Right ventricle myocardium superior (tissue), 1 donor: ENCODE results near the gene PCDHGC4. TPM values are rescaled to one million over a fixed set of nuclear protein-coding genes. Genes with fewer than 3 reads are reported as not detected.
A peak's percentile ranks its signal among the peaks of the same experiment; 100 is the strongest.

Experiments
- ATAC-seq: fragments of 200-7000 bp; cut with Tn5 transposase; one replicate; pipeline ENCODE4 v1.9.1; 2020; ENCODE audit warnings: mild to moderate bottlenecking; ENCODE audit not compliant: poor library complexity
- DNase-seq: peaks from one replicate; pipeline ENCODE4 v3.0.0-alpha.2; 2020
- intact Hi-C: fragments of 100-400 bp; cut with DNase I; formaldehyde crosslinking; loops from one replicate; pipeline ENCODE4 v1.11.2; 2022
- long read RNA-seq: library from polyadenylated mRNA; unstranded; transcript quantifications from one replicate; pipeline ENCODE4 v2.0.0, GENCODE V29; 2021
- total RNA-seq: library from RNA; stranded (reverse); fragmentation: NEBNext Ultra II Directional; extraction: Animal tissue kit (Norgen Biotek cat#: 25700); gene quantifications from one replicate; pipeline ENCODE4 v1.2.1, GENCODE V29; 2021
- donor health status: DM: no; HTN: yes; CAD: no; lungs with severe emphysema.

Gene PCDHGC4
- 3.0 TPM for total RNA-seq
- long read RNA-seq, result 0 reads

DNA sequence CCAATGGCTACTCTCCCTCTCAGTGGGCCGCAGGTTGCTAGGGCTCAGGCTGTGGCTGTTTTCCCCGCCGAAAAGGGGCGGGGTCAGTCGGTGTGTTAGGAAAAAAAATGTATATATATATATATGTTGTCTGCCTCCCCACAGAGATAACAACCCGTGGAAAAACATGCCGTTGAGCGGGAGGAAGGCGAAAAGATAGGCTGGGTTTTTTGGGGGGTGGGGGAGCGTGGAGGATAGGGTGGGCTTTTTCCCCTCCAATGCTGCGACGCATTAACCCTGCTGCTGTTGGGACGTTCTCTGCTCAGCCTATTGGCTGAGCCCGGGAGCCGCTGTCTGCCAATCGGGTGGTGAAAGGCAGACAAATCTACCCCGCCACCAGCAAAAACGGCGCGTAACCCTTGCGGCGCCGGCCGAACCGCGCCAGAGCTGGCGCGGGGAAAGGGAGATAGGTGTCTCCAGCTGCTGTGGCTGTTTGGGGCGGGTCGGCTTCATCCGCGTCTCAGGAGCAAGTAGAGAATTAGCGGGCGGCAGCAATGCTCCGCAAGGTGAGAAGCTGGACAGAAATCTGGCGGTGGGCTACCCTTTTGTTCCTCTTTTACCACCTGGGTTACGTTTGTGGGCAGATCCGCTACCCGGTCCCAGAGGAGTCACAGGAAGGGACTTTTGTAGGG is at the start of gene PCDHGC4:
Gene PCDHGC4, plus strand, starts transcription at position 390 of the 671 bp plus-strand sequence. Its CDS starts 144 bp downstream, at position 534.
- no peak for DNase-seq
- peak; percentile 35 for ATAC-seq
- intact Hi-C loops, result no loop called here

DNA sequence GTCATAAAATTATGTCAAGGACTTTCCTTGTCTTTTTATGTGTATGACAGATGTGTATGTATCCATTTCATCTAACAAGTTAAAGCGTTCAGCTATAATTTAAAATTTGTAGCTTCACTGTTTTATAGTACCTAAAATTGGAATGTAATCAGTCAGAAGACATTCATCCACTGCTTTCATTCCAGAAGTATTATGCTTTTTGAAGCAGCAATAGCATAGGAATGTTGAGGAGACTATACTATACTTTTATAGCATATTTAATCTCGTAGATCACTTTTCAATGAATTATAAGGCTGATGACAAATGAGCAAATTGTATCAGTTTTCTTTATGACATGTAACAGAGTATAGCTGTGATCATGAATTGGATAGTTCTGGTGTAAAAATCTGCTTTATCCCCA is 47.6 kb upstream of the PCDHGC4 start:
- intact Hi-C loops, result no loop called here
- ATAC-seq (no peak), DNase-seq (no peak)

DNA sequence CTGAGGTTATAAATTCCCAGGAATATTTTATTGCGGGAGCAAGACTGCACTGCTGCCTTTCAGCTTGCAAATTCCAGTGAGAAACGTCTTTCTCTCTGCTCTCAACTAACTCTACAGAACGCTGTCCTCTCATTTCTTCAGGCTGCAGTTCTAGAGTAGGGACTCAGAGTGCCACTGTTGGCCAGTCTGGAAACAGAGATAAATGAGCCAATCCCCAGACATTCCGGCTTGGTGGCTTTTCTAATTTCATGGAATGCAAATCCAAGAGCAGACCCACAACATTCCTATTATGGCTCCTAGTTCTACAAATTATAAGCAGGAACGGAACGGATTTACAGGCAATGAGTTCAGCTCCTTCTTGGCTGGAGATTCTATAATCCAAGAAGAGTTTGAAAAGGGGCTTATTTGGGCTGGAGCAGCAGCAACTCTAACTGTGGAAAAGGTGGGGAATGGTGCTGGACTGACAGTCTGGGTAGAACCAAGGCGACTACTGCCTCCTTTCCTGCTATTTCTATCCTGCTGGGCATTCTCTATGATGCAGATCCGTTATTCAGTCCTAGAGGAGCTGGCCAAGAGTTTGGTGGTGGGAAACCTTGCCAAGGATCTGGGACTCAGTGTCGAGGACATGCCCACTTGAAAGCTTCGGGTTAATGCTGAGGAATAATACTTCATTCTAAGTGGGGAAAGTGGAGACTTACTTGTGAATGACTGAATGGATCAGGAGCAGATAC is 45.3 kb upstream of the PCDHGC4 start:
- ATAC-seq, result peak; percentile 50
- no peak for DNase-seq
- intact Hi-C loops, result no loop called here

DNA sequence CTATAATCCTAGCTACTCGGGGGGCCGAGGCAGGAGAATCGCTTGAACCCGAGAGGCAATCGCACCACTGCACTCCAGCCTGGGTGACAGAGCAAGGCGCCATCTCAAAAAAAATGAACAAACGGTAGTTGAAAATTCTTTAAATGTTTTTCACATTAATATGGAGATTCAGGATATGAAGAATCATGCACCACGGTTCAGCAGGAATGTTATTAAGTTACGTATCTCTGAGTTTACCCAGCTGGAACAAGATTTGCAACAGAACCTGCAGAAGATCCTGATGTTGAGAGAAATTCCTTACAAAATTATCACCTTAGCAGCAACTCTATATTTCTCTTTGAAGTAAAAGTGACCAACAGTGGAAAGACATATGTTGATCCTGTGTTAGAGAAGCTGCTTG is 44.5 kb upstream of the PCDHGC4 start:
- ATAC-seq, result no peak
- intact Hi-C loops, result no loop called here
- no peak for DNase-seq

DNA sequence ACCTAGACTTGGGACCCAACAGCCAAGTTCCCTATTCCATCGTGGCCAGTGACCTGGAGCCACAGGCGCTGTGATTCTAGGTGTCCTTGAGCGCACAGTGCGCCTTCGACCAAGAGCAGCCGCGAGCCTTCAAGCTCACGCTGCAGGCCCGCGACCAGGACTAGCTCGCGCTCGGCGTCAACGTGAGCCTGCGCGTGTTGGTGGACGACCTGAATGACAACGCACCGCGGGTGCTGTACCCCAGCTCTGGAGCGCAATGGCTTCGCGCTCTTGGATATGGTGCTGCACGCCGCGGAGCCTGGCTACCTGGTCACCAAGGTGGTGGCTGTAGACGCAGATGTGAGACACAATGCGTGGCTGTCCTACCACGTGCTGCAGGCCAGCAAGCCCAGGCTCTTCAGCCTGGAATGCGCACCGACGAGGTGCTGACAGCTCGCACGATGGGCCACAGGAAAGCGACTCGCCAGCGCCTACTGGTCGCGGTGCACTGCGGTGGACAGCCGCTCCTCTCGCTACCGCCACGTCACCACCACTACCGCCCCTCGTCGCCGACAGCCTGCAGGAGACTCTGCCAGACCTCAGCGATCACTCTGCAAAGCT is 43.2 kb upstream of the PCDHGC4 start:
- ATAC-seq (peak; percentile 88), DNase-seq (peak; percentile 63)
- intact Hi-C loops, result no loop called here

DNA sequence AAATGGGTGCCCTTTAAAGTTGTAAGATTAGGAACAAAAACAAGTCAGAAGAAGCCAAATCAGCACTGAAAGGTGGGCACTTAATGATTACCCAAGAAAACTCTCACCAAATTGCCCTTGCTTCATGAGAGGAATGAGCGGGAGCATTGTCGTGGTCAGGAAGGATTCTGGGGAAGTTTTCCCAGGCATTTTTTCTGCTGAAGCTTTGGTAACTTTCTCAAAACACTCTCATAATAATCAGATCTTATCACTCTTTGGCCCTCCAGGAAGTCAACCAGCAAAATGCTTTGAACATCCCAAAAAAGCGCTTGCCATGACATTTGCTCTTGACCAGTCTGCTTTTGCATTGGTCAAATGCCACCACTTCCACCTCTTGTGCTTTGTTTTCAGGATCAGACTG is 19.5 kb upstream of the PCDHGC4 start:
- intact Hi-C loops, result no loop called here

DNA sequence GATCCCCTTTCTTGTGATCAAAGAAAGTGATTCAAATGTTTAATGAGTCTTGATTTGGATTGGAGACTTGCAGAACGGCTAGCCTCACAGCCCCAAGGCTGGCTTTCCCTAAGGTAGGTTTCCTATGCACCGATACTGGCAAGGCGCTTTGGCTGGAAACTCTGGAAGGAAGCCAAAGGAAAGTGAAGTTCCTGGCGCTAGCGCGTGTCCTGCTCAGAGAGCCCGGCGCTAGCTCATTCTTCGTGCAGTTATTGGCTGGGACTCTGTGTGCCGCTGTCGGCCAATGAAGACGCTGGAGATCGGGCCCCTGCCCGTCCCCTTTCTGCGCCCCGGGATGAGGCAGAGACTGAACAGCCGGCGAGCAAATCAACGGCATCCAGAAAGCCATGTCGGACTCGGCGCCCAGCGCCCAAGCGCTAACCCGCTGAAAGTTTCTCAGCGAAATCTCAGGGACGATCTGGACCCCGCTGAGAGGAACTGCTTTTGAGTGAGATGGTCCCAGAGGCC is 9.2 kb upstream of the PCDHGC4 start, which contains the start of gene PCDHGC3:
Gene PCDHGC3, plus strand, starts transcription at position 342 of the 507 bp plus-strand sequence. Its CDS starts 151 bp downstream, at position 493.
- intact Hi-C loops, result loop anchor here (2.0 kb wide), 1 partner anchor 37 kb away; no protein-coding TSS in a partner anchor
- peak; percentile 98 for ATAC-seq
- peak; percentile 95 for DNase-seq

More for the DNA sequence above, 19.5 kb upstream of the PCDHGC4 start:
- no peak for DNase-seq
- no peak for ATAC-seq

DNA sequence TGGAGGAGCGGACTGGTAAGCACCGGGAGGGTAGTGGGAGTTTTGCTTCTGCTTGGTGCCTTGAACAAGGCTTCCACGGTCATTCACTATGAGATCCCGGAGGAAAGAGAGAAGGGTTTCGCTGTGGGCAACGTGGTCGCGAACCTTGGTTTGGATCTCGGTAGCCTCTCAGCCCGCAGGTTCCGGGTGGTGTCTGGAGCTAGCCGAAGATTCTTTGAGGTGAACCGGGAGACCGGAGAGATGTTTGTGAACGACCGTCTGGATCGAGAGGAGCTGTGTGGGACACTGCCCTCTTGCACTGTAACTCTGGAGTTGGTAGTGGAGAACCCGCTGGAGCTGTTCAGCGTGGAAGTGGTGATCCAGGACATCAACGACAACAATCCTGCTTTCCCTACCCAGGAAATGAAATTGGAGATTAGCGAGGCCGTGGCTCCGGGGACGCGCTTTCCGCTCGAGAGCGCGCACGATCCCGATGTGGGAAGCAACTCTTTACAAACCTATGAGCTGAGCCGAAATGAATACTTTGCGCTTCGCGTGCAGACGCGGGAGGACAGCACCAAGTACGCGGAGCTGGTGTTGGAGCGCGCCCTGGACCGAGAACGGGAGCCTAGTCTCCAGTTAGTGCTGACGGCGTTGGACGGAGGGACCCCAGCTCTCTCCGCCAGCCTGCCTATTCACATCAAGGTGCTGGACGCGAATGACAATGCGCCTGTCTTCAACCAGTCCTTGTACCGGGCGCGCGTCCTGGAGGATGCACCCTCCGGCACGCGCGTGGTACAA is 8.5 kb upstream of the PCDHGC4 start:
- DNase-seq (peak; percentile 80), ATAC-seq (peak; percentile 69)
- intact Hi-C loops, result loop anchor here (2.0 kb wide), 1 partner anchor 36 kb away; no protein-coding TSS in a partner anchor

DNA sequence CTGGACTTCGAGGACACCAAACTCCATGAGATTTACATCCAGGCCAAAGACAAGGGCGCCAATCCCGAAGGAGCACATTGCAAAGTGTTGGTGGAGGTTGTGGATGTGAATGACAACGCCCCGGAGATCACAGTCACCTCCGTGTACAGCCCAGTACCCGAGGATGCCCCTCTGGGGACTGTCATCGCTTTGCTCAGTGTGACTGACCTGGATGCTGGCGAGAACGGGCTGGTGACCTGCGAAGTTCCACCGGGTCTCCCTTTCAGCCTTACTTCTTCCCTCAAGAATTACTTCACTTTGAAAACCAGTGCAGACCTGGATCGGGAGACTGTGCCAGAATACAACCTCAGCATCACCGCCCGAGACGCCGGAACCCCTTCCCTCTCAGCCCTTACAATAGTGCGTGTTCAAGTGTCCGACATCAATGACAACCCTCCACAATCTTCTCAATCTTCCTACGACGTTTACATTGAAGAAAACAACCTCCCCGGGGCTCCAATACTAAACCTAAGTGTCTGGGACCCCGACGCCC is 7.7 kb upstream of the PCDHGC4 start:
- intact Hi-C loops, result loop anchor here (2.0 kb wide), 1 partner anchor 36 kb away; no protein-coding TSS in a partner anchor
- ATAC-seq (no peak), DNase-seq (no peak)

DNA sequence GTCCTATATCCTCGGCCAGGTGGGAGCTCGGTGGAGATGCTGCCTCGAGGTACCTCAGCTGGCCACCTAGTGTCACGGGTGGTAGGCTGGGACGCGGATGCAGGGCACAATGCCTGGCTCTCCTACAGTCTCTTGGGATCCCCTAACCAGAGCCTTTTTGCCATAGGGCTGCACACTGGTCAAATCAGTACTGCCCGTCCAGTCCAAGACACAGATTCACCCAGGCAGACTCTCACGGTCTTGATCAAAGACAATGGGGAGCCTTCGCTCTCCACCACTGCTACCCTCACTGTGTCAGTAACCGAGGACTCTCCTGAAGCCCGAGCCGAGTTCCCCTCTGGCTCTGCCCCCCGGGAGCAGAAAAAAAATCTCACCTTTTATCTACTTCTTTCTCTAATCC is 7.0 kb upstream of the PCDHGC4 start:
- DNase-seq (no peak), ATAC-seq (no peak)
- intact Hi-C loops, result loop anchor here (2.0 kb wide), 1 partner anchor 35 kb away; no protein-coding TSS in a partner anchor

DNA sequence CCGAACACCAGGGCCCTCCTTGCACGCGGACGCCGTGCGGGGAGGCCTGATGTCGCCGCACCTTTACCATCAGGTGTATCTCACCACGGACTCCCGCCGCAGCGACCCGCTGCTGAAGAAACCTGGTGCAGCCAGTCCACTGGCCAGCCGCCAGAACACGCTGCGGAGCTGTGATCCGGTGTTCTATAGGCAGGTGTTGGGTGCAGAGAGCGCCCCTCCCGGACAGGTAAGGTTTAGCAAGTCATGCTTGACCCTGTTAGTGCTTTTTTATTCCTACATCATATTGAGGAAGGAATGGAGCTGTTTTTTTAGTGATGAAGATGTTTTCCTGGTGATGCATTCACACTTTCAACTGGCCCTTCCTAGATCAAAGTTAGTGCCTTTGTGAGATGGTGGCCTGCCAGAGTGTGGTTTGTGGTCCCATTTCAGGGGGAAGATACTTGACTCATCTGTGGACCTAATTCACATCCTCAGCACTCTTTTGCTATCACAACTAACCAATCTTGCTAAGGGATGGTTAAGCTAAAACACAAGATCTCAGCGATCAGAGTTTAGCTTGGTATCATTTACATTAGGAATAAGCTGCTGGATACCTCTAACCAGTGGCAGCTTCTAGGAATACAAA is 6.4 kb upstream of the PCDHGC4 start:
- intact Hi-C loops, result no loop called here
- no peak for ATAC-seq
- peak; percentile 62 for DNase-seq

DNA sequence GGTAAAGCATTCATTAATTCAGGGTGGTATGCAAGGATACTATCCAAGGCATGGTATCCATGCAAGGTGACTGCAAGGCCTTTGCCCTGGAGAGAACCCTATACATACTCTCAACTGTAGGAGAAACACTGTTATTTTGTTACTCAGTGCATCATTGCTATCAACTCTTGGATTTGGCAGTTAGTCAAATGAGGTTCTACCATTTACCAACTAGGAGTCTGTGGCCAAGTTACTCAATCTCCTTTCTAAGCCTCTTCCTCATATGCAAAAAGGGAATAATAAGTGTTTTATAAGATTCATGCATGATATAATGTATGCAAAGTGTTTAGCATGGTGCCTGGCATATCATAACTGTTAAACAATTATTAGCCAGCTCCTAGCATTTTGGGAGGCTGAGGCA is 5.1 kb upstream of the PCDHGC4 start:
- intact Hi-C loops, result no loop called here
- DNase-seq (no peak), ATAC-seq (no peak)

DNA sequence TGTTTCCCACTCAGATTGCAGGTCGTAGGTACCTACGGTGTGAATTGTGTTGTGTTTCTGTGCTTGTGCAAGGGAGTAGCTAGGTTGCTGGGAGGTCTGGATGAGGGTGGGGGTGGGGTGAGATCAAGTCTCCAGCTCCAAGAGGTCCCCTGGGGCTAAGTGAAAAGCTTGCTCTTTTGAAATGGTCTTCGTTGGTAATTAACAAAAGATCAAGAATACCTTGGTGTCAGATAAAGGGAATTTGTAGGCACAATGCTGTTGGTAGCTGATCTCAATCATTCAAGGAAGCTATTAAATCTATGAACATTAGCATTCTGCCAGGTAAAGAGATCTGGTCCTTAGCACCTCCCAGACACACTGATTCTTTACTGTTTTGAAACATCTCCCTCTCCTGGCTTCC is 928 bp upstream of the PCDHGC4 start:
- no peak for ATAC-seq
- intact Hi-C loops, result no loop called here
- DNase-seq, result no peak

DNA sequence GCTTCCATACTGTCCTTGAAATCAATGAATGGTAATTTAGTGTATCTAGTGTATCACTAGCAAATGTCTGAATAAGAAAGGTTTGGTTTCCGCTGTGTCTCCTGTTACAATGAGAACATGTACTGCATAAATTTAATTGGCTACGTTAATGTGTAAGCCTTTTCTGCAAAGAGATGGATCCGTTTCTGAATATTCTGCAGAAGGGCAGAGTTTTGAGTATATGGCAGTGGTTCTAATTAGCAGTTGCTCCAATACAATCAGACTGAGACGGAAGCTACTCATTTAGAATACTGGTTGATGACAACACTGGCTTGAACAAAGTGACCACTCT is 555 bp upstream of the PCDHGC4 start:
- ATAC-seq (no peak), DNase-seq (no peak)
- intact Hi-C loops, result no loop called here

DNA sequence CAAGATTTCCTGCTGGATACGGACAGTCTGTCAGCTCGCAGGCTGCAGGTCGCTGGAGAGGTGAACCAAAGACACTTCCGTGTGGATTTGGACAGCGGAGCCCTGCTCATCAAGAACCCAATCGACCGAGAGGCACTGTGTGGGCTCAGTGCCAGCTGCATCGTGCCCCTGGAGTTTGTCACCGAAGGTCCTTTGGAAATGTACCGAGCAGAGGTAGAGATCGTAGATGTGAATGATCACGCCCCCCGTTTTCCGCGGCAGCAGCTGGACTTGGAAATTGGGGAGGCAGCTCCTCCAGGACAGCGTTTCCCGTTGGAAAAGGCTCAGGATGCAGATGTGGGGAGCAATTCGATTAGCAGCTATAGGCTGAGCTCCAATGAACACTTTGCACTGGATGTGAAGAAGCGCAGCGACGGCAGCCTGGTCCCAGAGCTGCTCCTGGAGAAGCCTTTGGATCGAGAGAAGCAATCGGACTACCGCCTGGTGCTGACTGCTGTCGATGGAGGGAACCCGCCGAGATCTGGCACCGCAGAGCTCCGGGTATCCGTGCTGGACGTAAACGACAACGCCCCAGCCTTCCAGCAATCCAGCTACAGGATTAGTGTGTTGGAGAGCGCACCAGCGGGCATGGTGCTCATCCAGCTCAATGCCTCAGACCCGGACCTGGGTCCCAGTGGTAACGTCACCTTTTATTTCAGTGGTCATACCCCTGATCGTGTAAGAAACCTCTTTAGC is 658 bp downstream of the PCDHGC4 start:
- intact Hi-C loops, result no loop called here
- ATAC-seq (peak; percentile 16), DNase-seq (no peak)

DNA sequence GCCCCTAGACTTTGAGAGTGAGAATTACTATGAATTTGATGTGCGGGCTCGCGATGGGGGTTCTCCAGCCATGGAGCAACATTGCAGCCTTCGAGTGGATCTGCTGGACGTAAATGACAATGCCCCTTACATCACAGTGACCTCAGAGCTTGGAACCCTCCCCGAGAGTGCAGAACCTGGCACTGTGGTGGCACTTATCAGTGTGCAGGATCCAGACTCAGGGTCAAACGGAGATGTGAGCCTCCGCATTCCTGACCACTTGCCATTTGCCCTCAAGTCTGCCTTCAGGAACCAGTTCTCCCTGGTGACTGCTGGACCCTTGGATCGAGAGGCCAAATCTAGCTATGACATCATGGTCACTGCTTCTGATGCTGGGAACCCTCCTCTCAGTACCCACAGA is 1.3 kb downstream of the PCDHGC4 start:
- DNase-seq, result no peak
- intact Hi-C loops, result no loop called here
- ATAC-seq, result no peak

DNA sequence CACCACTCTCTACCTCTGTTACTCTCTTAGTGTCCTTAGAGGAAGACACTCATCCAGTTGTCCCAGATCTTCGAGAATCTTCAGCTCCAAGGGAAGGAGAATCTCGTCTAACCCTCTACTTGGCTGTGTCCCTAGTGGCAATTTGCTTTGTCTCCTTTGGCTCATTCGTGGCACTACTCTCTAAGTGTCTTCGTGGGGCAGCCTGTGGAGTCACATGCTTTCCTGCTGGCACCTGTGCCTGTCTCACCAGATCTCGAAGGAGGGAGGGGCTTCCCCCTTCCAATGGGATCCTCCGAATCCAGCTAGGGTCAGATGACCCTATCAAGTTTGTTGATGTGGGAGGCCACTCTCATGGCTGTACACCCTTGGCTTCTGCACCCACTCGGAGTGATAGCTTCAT is 2.3 kb downstream of the PCDHGC4 start:
- no peak for DNase-seq
- intact Hi-C loops, result no loop called here
- no peak for ATAC-seq
